Measurements from ENCODE around the gene ZNF598.

- TF ChIP-seq CTCF (IDR thresholded peaks at IDR 0.05) (no peak), POLR2A (IDR thresholded peaks at IDR 0.05) (no peak)
Measured at GRCh38 chr16:2042986-2043666, 33.5 kb upstream of the ZNF598 start.

Measured in lower leg skin (tissue), 3 donors.